ENCODE measurements around the gene ANP32A.
A peak's percentile ranks its signal among the peaks of the same experiment; 100 is the strongest.

DNA sequence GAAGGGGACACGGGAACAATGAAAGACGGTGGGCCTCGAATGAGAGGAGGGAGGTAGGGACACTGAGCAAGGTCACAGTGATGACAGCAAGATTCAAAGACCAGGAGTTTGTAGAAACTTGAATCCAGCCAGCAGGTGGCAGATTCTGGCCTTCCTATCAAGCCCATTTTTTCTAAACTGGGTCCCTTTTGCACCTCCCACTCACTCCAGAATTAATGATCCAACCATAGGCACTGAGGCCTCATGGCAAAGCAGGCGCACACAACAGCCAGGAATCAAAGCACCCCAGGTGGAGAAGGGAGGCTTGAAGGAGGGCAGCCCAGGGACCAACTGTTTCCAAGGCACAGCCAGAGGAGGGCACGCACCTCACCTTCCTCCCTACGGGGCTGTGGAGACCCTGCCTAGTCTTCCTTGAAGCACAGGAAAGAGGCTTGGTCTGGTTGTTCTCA, 90.2 kb downstream of the ANP32A start:
- TF ChIP-seq, protein P1, sequence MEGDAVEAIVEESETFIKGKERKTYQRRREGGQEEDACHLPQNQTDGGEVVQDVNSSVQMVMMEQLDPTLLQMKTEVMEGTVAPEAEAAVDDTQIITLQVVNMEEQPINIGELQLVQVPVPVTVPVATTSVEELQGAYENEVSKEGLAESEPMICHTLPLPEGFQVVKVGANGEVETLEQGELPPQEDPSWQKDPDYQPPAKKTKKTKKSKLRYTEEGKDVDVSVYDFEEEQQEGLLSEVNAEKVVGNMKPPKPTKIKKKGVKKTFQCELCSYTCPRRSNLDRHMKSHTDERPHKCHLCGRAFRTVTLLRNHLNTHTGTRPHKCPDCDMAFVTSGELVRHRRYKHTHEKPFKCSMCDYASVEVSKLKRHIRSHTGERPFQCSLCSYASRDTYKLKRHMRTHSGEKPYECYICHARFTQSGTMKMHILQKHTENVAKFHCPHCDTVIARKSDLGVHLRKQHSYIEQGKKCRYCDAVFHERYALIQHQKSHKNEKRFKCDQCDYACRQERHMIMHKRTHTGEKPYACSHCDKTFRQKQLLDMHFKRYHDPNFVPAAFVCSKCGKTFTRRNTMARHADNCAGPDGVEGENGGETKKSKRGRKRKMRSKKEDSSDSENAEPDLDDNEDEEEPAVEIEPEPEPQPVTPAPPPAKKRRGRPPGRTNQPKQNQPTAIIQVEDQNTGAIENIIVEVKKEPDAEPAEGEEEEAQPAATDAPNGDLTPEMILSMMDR (IDR thresholded peaks at IDR 0.05) = peak; percentile 40 to 87 (median 65)
- no peak for TF ChIP-seq POLR2A (IDR thresholded peaks at IDR 0.05)
- TF ChIP-seq EP300 (IDR thresholded peaks at IDR 0.05) = no peak
